ENCODE measurements around the gene MACROD2.

GRCh38 chr20:14707865-14708596, 712.7 kb downstream of the MACROD2 start:
- TF ChIP-seq CTCF (IDR thresholded peaks at IDR 0.05) (no peak), EP300 (IDR thresholded peaks at IDR 0.05) (no peak)

All from ovary (tissue), 3 donors.